ENCODE results near the gene DIABLO. TPM values are rescaled to one million over a fixed set of nuclear protein-coding genes. Genes with fewer than 3 reads are reported as not detected.

Gene DIABLO
- total RNA-seq, 1 experiment from 2014 or later: 72.0 TPM

GRCh38 chr12:122158700-122159285 is 67.1 kb downstream of the DIABLO start:
- Histone ChIP-seq H3K4me1 (ENCODE audit: insufficient read depth, low read length, poor library complexity, severe bottlenecking) (no peaks in the 10 kb centered on the region), H3K9me3 (ENCODE audit: low read depth, low read length, poor library complexity, severe bottlenecking) (no peaks in the 10 kb centered on the region), H3K27me3 (replicated peaks; ENCODE audit: insufficient read depth, low read depth, low read length, poor library complexity) (no peaks in the 10 kb centered on the region), H3K4me3 (ENCODE audit: low read depth, low read length, poor library complexity, severe bottlenecking) (no peak overlapping the region), H3K36me3 (ENCODE audit: insufficient read depth, low read length, poor library complexity, severe bottlenecking) (no peaks in the 10 kb centered on the region), H3K27ac (ENCODE audit: low read depth, low read length, poor library complexity, severe bottlenecking) (no peak overlapping the region)
- DNase-seq (ENCODE audit: low spot score): no peak
- ChIA-PET CTCF (no interaction called here), POLR2A (ENCODE audit: low non-redundant PET) (no interaction called here)
- TF ChIP-seq EZH2 (IDR thresholded peaks at IDR 0.05; ENCODE audit: borderline replicate concordance, low read depth, low read length, poor library complexity, severe bottlenecking): no peak
- no peak for TF ChIP-seq CTCF (conservative IDR thresholded peaks at IDR 0.05; ENCODE audit: low read depth, low read length)
- intact Hi-C loops (cut with micrococcal nuclease; ENCODE audit: unreplicated experiment): no loop called here
- no TSS peak for BruUV-seq (replicated peaks)

Other genes with a start within 250 kb of the DIABLO start
- gene BCL7A, start 204.2 kb downstream of the DIABLO start, total RNA-seq (2021): 40.7 and 41.8 TPM in 2 replicates
- gene MLXIP, start 147.3 kb downstream of the DIABLO start, total RNA-seq (2021): 32.7 and 35.8 TPM in 2 replicates
- gene IL31, start 51.8 kb downstream of the DIABLO start, total RNA-seq (2021): not detected in 2 replicates
- 0.24 TPM in 1 of 2 replicates, not detected in the other for gene LRRC43, start 42.9 kb downstream of the DIABLO start, total RNA-seq (2021)
- gene B3GNT4, start 22.3 kb downstream of the DIABLO start, total RNA-seq (2021): 0.15 and 0.22 TPM in 2 replicates
- gene VPS33A, start 40.4 kb upstream of the DIABLO start, total RNA-seq (2021): 34.3 and 35.3 TPM in 2 replicates
- gene CLIP1, start 196.6 kb upstream of the DIABLO start, total RNA-seq (2021): 52.1 and 62.2 TPM in 2 replicates